Effector CD8-positive, alpha-beta T cell (primary cell): ENCODE results near the gene COL19A1.

ENCODE experiments used
- DNase-seq: peaks from one replicate; lab custom pipeline; 2025; lab: John Stamatoyannopoulos, UW

The COL19A1 gene

DNA sequence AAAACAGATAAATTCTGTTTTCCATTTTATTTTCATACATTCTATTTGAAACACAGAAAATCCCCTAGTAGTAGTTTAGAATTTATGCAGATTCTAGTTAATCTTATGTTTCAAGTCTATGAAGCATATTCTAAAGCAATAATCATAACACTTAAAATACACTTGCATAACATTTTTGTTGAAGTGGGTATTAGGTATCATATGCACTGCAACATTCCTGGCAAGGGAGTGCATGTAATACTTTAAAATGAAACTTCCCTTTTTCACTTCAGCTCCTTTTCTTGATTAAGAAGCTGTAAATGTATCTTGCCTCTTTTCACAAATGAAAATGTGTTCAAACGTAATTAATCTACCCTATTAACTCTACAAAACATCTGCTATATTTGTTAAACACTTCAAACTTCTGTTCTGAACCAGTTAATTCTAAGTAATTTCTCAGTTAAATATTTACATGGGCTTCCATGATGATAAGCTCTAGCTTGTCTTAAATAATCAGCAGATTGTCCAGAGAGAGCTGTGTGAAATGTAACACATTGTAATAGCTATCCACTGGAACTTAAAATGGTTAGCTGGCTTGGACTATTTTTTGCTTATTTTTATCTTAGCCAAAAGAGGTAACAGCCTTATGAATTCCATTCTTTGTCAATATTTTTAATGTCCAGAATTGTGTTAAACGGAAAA lies 192.8 kb downstream of the COL19A1 start:
- DNase-seq: no peak

DNA sequence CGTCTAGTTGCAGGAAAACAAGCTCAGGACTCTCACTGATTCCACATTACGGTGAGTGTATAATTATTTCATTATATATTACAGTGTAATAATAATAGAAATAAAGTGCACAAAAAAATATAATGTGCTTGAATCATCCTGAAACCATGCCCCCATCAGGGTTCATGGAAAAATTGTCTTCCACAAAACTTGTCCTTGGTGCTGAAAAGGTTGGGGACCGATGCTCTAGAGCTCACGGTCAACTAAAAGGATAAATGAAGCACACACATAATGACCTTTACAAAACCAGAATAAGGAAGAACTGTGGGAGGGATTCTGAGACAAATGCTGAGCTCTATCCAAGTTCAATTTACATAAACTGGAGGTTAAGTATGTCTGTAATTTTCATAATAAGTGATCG lies 194.3 kb downstream of the COL19A1 start:
- no peak for DNase-seq

DNA sequence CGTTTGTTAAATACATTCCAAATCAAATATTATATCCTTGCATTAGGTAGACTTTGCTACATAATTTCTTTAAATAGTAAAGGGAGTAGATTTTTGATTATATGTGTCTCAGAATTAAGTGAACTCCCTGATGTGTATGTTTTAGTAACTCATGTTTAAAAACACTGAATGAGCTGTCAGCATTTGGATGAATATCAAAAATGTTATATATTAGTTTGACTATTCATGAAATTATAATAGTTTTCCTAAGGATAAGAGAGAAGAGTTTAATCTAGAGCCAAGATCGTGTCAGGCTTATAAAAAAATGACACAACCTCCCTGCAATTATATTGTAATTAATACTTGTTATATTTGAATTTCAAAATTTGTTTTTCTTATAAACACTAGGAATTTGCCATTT lies 195.2 kb downstream of the COL19A1 start:
- DNase-seq: no peak

DNA sequence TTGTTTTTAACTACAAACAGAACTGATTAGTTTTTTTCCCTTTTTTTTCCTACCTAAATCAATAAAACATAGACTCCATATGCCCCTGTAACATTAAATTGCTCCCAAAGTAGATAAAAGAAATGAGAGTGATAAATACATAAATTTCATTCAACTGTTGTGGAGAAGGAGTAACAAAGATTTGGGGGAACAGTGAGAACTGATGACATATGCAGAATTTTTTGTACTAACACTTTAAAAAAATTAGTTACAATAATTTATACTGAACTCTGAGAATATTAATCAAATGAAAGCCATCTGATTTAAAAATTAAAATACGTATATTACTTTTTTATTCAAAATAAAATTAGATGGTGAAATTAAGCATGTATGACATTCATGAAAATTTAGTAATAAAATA lies 195.7 kb downstream of the COL19A1 start:
- DNase-seq: no peak

DNA sequence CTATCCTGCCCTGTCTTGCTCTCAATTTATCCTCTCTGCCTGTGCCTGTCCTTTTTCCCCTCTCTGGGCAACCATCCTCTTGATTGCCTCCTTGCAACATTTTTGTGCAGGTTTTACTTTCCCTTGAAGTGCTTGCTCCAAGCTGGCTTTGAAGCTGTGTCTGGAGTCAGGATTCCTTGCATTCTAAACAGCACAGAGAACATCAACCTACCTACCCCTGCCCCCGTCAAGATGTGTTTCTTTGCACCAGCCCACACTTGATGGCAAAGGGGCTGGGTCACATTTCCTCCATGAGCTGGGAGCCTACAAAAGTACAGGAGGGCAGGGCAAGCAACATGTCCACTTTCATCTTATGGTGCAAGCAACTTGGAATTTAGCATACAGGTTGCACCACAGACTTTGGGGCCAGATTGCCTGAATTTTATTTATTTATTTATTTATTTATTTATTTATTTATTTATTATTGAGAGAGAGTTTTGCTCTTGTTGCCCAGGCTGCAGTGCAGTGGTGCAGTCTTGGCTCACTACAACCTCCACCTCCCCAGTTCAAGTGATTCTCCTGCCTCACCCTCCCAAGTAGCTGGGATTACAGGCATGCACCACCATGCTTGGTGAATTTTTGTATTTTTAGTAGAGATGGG lies 206.3 kb downstream of the COL19A1 start:
- no peak for DNase-seq

DNA sequence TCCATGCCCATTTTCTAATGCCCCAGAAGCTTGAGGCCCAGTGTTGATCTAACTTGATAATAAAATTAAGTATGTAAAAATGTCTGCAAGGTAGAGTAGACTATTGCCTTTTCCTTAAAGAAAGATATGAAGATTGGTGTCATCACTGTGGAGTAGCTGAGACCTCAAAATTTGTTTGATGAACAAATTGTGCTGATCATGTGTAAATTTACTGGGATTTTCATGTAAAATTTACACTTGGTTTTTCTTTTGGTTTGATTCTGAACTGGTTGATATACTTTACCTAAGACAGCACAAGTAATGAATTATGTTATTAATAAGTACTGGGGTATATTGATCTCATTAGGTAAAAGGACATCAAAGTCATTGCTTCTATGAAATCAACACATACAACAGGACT lies 207.3 kb downstream of the COL19A1 start:
- no peak for DNase-seq

DNA sequence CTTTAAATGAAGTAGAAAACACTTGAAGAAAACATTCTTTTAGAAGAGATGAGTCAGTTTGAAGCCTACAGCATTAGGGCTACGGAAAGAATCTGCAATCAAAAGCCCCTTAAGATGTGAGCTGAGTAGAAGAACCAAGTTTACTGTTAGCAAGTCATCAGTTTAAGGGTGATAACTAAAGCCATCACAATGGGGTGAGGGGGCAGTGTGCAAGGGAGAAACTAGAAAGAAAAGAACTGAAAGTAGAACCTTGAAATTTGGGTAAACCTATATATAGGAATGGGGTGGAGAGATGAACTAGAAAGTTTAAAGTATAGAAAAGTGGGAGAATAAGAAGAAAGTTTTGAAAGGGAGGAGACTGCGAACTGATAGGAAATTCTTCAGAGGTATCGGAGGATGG lies 212.9 kb downstream of the COL19A1 start:
- DNase-seq: no peak

DNA sequence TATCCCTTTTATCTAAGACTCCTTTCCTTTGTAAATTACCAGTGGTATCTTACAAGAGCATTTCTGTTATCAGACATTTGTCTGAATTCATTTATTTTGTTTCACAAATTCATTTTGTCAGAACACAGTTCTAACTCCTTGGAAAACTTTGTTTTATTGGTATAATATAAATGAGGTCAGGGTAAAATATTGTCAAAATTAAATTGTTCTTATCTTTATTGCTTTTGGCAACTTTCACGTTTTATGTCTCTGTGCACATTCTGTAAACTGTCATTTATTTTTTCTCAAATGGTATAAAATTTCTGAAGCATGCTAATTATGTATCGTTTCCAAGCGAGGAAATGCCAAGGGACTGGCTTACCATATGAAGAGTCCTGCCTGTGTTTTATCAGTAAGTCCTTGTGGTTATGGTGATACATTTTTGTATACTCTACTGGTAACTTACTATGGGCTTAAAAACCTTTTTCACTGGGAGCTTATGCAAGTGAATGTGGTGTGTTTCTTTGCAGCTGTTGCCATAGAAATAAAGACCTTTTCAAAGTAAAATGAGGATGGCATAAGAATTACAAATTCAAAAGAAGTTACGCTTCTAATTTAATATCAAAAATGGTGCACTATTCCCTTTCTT lies 214.2 kb downstream of the COL19A1 start:
- no peak for DNase-seq

DNA sequence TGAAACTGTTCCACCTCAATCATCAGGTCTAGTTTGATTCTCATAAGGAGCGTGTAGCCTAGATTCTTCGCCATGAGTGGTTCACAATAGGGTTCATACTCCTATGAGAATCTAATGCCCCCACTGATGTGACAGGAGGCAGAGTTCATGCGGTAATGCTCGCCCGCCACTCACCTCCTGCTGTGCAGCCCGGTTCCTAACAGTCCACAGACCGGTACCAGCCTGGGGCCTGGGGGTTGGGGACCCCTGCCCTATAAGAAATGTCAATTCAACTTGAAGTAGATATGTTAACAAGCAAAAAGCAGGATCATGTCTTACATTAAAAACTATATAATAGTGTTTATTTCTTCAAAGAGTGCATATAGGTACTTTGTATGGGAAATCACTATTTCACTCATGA lies 216.5 kb downstream of the COL19A1 start:
- no peak for DNase-seq

DNA sequence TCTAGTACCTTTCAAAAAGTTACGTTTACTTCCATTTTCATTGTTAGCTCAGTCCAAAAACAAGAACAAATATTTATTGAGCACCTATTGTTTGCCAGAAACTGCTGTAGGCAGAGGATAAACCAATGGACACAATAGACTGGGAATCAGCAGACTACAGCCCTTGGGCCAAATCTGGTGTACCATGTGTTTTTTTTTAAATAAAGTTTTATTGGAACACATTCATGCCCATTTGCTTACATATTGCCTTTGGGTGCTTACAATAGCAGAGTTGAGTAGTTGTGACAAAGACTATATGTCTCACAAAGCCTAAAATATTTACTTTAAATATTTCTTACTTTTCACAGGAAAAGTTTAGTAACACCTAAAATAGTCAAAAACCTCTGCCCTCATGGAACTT lies 220.4 kb downstream of the COL19A1 start:
- no peak for DNase-seq

DNA sequence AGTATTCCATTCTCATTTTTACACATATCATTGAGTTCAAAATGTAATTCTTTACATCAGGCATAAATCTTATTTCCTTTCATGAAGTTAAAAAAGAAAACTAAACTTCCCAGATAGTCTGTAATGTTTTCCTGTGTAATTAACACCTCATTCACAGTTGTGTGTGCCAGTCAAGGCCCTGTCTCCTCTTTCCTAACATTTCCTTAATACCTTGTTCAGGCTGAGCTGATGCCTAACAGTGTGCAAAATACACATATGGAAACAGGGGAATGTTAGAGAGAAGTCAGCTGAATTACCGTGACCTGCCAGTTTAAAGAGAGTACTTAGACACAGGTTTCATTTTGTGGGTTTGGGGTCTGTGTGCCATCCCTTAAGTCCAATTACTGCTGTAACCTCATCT lies 227.8 kb downstream of the COL19A1 start:
- no peak for DNase-seq

DNA sequence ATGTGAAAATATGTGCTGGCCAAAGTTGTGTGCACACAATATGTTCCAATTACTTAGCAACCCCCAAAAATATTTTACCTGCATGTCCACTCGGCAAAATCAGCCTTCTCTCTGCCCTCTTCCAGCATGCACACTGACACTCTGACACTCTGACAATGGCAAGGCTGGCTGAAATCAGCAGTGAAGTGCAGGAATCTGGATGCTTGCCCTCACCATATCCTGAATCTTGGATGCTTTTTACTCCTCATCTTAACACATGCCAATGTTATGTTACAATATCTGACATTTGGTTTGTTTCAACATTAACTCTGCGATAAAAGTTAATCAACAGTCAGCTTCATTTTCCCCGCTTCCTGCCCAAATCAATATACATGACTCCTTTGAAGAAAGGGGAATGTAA lies 233.4 kb downstream of the COL19A1 start:
- DNase-seq: no peak

DNA sequence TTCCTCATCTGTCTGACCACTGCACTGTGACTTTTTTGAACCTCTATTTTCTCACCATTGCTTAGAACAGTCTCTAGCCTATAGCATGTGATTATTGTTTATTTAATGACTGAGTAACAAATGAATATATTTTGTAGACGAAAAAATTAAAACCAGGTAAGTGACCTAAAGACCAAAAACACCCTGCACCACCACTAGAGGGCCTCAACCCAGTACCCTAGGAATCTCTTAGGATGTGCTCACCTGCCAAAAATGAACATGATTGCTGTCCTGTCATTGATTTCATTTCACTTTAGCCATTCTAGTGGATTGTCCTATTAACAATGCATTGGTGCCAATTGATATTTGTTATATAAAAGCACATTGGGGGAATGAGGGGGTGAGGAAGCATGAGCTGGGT lies 237.4 kb downstream of the COL19A1 start:
- DNase-seq: no peak

DNA sequence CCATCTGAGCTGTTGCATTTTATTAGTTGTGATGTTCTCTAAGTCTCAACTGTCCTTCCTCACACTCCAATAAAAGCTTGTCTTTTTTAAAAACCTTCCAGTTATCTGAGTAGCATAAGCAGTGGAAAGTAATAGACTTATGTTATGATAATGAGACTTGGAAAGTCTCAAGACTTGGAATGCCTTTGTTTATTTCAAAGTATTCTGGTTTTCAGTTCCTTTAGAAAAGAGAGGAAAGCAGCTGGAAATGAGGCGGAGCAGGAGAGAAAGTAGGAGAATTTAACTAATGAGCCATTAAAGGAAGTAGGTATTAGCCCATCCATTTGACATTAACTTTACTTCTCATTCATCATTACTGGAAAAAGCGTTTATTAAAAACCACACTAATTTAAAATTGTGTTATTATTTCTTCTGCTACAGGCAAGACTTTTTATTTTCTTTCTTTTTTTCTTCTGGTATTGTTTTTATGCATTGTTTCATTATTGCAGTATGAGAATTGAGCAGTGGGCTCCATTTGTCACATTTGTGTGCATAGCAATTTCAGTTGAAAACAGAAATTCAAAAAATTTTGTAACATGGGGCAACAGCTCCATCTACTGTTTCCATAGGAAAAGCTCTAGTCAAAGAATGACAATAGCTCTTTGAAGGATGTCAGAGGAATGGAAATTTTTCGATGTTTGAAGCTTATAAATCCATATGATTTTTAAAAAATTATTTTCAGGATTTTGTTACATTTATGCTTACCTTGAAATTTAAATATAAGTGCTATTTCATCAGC lies 241.7 kb downstream of the COL19A1 start:
- DNase-seq: no peak

DNA sequence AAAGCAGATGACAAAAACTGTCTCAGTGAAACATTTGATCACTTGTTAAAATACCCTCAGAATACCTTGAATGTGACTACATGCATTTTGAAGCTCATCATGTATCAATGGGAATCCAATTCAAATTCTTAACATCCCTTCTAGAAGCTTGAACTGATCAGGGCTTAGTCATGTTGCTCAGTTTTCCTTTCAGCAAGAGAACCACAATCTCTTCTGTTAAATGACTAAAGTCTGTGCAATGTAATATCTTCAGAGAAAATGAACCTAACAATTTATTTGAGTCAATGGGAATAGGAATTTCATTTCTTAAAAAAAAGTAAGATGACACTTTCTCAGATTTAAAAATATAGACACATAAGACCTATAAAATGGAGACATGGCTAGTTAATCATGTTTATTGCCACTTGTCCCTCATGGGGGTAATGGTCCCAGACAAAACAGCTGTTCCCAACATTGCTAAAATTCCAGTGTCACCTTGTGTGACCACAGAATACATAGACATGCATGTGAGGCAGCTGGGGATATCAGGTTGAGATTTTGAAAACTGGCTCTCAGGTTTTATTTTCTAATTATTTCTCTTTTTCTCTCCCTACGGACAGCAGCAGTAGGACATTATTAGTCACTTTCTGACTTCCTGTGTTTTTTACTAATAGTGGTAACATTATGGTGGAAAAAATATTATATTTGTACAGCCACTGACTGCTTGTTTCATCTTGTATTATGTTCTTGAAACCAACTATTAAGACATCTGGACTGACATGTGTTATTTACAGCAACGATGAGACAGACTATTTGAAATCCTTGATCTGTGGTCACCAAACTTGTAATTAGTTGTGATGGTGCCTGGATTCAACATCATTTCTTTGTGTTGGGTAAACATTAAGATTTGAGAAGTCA lies 244.0 kb downstream of the COL19A1 start:
- DNase-seq: no peak

DNA sequence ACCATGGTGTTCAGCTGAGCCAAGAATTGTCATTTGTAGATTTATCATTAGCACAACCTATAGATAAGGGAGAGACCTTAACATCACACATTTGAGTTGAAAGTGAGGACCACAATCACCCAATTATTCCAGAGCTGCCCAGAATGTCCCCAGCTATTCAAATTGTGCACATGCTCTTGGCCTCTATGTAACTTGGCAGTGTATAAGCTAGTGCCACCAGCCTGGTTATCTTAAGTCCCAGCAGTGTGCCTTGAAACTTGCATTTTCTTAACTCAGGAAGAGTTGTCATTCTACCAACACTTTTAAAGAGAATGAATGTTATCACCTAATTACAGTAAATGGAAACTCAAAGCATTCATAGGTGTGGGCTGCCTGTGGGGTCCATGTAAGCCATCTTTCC lies 245.4 kb downstream of the COL19A1 start:
- DNase-seq: no peak

DNA sequence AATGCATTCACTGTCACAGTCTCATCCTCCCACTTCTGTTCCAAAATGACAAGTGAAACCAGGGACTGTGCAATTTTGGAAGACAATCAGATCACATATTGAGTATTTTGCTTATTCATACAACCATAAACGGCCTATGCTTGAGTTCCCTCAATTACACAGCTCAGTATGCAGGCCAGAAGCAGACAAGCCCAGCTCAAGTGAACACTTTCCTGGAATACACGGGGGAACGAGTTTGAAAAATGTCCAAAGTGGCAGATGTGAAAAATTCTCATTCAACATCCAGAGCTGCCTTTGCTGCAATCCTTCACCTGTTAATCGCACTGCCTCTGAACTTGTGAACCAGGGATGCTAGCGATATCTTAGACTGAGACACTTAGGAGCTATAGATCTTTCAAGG lies 246.4 kb downstream of the COL19A1 start:
- DNase-seq: no peak

DNA sequence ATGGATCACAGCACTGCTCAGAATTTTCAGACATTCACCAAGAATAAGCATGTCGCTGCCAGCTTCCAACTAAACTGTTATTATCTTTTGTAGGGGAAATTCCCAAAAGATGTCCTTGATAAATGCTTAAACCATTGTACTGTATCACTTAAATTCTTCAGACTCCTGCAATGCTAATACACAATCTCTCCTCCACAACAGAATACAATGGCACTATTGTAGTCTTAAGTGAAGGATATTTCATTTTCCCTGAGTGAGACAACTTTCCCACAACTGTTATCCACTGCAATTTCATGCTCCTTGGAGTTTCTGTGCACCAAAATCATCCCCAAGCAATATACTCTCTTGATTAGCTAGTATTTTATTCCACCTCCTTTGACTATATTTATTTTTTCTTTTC lies 246.8 kb downstream of the COL19A1 start:
- no peak for DNase-seq

DNA sequence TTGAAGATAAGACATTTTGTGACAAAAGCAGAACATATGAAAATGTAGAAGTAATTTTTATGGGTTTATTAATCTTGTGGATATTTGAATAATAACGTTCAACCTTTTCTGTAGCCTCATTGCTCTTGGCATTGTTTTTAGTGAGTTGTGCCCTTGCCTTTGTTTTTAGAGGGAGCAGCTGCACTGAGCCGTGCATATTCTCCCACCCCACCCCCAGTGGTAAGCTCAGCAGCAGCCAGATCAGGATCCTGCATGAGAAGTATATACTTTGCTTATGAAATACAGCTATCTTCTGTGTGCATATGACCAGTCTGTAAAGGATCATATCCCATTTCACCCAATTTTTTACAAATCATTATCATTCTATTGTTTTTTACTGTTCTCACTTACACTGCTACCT lies 252.3 kb downstream of the COL19A1 start:
- DNase-seq: no peak

DNA sequence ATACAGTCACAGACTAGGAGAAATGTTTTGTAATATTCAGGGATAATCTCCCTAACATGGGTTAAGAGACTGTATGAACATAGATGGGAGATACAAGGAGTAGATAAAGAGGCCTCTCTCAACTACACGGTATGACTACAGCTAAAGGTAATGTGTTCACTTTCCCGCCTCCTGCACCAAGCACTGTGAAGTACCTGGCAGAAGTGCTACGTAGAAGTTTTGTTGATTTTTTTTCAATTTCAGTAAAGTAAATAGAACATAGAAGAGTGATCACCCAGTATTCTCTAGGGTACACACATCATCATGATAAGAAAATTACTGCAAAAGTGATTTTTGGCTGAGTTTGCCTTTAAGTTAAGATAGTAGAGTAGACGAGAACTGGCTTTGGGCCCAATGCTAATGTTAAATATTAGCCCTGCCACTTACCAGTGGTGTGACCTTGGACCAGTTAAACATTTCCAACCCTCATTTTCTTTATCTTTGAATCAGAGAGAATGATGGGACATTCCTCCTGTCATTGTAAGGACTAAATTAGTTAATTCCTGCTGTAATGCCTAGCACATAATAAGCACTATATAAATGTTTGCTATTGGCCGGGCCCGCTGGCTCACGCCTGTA lies 253.0 kb downstream of the COL19A1 start:
- DNase-seq: no peak

DNA sequence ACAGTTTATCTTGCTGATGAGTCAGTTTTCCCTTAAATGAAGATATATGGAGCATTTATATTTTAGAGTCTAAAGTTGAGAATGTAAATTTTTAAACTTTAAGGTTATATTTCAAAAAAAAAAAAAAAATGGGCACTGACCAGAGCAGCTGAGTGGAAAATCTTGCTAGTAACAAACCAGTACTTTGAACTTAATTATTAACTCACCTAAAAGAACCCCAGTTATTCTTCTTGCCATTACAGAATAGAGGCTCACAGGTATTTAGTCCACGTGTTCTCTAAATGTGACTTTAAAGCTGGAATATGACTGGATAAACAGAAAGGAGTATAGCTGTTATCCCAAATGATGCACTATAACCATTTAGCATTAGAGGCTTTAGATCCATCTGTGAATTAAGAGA lies 258.1 kb downstream of the COL19A1 start:
- no peak for DNase-seq
